22Rv1 (cell line): ENCODE measurements around the gene PFDN6.

Experiments used
- ZFX ChIP-seq: fragments of 450-650 bp; IDR thresholded peaks from 2 replicates; pipeline ENCODE4 v1.6.1; 2017; ENCODE audit warnings: antibody characterized with exemption, borderline replicate concordance
- TF ChIP-seq, protein P1 (sequence below): fragments of 450-650 bp; IDR thresholded peaks from 2 replicates; pipeline ENCODE4 v1.5.1; 2017; ENCODE audit warnings: mild to moderate bottlenecking

DNA sequence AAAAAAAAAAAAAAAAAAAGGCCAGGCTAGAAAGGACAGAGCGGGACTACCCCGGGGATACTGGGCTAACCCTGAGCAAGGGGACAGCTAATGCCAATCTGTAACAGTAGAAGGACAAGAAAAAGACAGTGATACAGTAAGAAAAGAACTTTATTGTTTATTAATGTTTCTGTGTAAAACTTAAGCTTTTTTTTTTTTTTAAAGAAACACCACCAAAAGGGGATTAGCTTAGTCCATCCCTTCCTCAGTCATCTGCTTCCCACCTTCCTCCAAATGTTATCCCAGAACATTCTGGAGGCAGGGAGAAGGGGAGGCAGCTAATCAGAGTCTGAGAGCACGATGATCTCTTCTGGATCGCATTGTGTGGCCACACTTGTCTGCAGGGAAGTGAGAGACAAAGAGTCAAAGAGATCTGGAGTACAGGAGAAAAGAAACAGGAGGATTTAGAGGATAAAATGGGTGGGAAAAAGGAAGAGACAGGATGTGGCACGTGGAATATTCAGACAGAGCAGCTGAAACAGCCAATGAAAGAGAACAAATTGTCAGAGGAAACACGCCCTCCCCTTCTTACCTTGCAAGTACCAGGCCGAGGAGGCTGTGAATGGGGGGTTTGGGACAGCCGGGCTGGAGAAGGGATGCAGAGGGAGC, 29.1 kb downstream of the PFDN6 start:
- TF ChIP-seq, protein P1, sequence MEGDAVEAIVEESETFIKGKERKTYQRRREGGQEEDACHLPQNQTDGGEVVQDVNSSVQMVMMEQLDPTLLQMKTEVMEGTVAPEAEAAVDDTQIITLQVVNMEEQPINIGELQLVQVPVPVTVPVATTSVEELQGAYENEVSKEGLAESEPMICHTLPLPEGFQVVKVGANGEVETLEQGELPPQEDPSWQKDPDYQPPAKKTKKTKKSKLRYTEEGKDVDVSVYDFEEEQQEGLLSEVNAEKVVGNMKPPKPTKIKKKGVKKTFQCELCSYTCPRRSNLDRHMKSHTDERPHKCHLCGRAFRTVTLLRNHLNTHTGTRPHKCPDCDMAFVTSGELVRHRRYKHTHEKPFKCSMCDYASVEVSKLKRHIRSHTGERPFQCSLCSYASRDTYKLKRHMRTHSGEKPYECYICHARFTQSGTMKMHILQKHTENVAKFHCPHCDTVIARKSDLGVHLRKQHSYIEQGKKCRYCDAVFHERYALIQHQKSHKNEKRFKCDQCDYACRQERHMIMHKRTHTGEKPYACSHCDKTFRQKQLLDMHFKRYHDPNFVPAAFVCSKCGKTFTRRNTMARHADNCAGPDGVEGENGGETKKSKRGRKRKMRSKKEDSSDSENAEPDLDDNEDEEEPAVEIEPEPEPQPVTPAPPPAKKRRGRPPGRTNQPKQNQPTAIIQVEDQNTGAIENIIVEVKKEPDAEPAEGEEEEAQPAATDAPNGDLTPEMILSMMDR: no peak
- TF ChIP-seq ZFX: no peak
